ENCODE results near the gene SPTBN4.

The SPTBN4 gene

DNA sequence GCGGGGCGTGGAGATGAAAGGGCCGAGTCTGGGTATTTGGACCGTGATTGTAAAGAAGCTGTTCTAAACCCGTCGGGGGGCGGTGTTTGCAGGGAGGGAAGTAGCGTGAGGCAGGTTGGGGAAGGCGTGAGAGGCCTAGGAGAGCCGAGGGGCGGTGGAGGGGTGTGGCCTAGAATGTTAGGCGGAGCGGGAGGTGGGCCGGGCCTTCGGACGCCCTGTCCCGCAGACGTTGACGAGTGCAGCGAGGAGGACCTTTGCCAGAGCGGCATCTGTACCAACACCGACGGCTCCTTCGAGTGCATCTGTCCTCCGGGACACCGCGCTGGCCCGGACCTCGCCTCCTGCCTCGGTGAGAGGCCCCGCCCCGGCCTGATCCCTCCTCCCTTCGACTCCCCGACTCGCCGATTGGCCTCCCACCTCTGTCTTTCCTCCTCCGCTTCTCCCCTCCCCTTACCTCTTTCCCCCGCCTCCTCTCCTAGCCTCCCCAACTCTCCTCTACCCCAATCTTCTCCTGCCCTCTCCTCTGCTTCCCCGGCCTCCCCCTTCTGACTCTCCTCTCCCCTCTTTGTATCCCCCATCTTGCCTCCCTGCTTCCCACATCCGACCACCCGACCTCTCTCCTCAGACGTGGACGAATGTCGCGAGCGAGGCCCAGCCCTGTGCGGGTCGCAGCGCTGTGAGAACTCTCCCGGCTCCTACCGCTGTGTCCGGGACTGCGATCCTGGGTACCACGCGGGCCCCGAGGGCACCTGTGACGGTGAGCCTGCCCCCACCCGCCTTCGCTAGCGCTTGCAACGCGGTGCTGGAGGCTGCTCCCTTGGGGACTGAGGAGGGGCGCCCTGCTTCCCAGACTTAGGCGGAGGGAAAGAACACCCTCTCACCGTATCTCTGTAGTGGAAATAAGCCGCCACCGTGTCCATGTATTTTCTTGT, 147.2 kb downstream of the SPTBN4 start:
- Histone ChIP-seq H3K36me3 (ENCODE audit: control insufficient read depth in 2 of 2, insufficient read depth in 1 of 2, low read length in 2 of 2) (peaks cover 4 to 5% of the 10 kb centered on the region in 2 experiments; a peak in 2 of 3 replicates), H3K4me1 (ENCODE audit: control insufficient read depth, insufficient read depth, low read length) (peaks cover 21% of the 10 kb centered on the region), H3K4me3 (ENCODE audit: low read depth, low read length) (no peak overlapping the region), H3K27ac (ENCODE audit: extremely low read depth, low read depth, low read length) (peak overlapping the region; percentile 27), H3K9me3 (ENCODE audit: control insufficient read depth, insufficient read depth, low read depth, low read length) (no peaks in the 10 kb centered on the region)
- POLR2A ChIA-PET = interaction anchor here (1.0 to 1.1 kb wide), 2 partner anchors 9 to 10 kb away, joined by 4 to 5 read pairs; no protein-coding TSS in a partner anchor
- CTCF ChIA-PET = interaction anchor here (0.6 to 3.1 kb wide), 6 partner anchors 11 to 93 kb away, joined by 3 to 42 read pairs (median 5); partner anchors contain the start of gene LTBP4
- TF ChIP-seq ZNF366 (tag by site-specific recombination; conservative IDR thresholded peaks at IDR 0.05) = 0 out of 2 replicates have a peak, but pooled peaks have one; percentile 22
- TF ChIP-seq KLF9 (tag by site-specific recombination; IDR thresholded peaks at IDR 0.05; ENCODE audit: low read depth) = peak; percentile 44; the same call in 1 of the 2 replicates
- no peak for TF ChIP-seq REST (tag by site-specific recombination; IDR thresholded peaks at IDR 0.05)
- TF ChIP-seq, protein P1, sequence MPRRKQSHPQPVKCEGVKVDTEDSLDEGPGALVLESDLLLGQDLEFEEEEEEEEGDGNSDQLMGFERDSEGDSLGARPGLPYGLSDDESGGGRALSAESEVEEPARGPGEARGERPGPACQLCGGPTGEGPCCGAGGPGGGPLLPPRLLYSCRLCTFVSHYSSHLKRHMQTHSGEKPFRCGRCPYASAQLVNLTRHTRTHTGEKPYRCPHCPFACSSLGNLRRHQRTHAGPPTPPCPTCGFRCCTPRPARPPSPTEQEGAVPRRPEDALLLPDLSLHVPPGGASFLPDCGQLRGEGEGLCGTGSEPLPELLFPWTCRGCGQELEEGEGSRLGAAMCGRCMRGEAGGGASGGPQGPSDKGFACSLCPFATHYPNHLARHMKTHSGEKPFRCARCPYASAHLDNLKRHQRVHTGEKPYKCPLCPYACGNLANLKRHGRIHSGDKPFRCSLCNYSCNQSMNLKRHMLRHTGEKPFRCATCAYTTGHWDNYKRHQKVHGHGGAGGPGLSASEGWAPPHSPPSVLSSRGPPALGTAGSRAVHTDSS (tag by site-specific recombination; IDR thresholded peaks at IDR 0.05) = no peak
- no peak for TF ChIP-seq FEZF1 (tag by site-specific recombination; IDR thresholded peaks at IDR 0.05)
- peak; percentile 97 for TF ChIP-seq KLF1 (tag by site-specific recombination; IDR thresholded peaks at IDR 0.05)
- 0 out of 2 replicates have a peak, but pooled peaks have one; percentile 38 for TF ChIP-seq REPIN1 (tag by site-specific recombination; IDR thresholded peaks at IDR 0.05; ENCODE audit: low read depth)
- TF ChIP-seq ZNF157 (tag by site-specific recombination; IDR thresholded peaks at IDR 0.05) = 0 out of 2 replicates have a peak, but pooled peaks have one; percentile 3
- TF ChIP-seq, protein P2, sequence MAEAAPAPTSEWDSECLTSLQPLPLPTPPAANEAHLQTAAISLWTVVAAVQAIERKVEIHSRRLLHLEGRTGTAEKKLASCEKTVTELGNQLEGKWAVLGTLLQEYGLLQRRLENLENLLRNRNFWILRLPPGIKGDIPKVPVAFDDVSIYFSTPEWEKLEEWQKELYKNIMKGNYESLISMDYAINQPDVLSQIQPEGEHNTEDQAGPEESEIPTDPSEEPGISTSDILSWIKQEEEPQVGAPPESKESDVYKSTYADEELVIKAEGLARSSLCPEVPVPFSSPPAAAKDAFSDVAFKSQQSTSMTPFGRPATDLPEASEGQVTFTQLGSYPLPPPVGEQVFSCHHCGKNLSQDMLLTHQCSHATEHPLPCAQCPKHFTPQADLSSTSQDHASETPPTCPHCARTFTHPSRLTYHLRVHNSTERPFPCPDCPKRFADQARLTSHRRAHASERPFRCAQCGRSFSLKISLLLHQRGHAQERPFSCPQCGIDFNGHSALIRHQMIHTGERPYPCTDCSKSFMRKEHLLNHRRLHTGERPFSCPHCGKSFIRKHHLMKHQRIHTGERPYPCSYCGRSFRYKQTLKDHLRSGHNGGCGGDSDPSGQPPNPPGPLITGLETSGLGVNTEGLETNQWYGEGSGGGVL (tag by site-specific recombination; IDR thresholded peaks at IDR 0.05) = peak; percentile 64; the same call in 1 of the 2 replicates
- no peak for TF ChIP-seq ZNF19 (tag by site-specific recombination; IDR thresholded peaks at IDR 0.05; ENCODE audit: low read depth)
- TF ChIP-seq SP2 (tag by site-specific recombination; IDR thresholded peaks at IDR 0.05) = peak; percentile 45
- TF ChIP-seq ZFHX2 (tag by site-specific recombination; conservative IDR thresholded peaks at IDR 0.05) = peak; percentile 43; the same call in 1 of the 2 replicates
- TF ChIP-seq OSR2 (tag by site-specific recombination; IDR thresholded peaks at IDR 0.05) = no peak
- no peak for TF ChIP-seq ZBTB10 (tag by site-specific recombination; IDR thresholded peaks at IDR 0.05)
- TF ChIP-seq KLF17 (tag by site-specific recombination; IDR thresholded peaks at IDR 0.05) = peak; percentile 26
- TF ChIP-seq ZNF10 (tag by site-specific recombination; IDR thresholded peaks at IDR 0.05) = 0 out of 2 replicates have a peak, but pooled peaks have one; percentile 43
- TF ChIP-seq ZNF311 (tag by site-specific recombination; IDR thresholded peaks at IDR 0.05; ENCODE audit: borderline replicate concordance) = peak; percentile 88; the same call in 1 of the 2 replicates
- peak; percentile 40; the same call in 1 of the 2 replicates for TF ChIP-seq ZBTB48 (tag by site-specific recombination; IDR thresholded peaks at IDR 0.05)
- no peak for TF ChIP-seq ZFP69B (tag by site-specific recombination; IDR thresholded peaks at IDR 0.05)
- TF ChIP-seq, protein P3, sequence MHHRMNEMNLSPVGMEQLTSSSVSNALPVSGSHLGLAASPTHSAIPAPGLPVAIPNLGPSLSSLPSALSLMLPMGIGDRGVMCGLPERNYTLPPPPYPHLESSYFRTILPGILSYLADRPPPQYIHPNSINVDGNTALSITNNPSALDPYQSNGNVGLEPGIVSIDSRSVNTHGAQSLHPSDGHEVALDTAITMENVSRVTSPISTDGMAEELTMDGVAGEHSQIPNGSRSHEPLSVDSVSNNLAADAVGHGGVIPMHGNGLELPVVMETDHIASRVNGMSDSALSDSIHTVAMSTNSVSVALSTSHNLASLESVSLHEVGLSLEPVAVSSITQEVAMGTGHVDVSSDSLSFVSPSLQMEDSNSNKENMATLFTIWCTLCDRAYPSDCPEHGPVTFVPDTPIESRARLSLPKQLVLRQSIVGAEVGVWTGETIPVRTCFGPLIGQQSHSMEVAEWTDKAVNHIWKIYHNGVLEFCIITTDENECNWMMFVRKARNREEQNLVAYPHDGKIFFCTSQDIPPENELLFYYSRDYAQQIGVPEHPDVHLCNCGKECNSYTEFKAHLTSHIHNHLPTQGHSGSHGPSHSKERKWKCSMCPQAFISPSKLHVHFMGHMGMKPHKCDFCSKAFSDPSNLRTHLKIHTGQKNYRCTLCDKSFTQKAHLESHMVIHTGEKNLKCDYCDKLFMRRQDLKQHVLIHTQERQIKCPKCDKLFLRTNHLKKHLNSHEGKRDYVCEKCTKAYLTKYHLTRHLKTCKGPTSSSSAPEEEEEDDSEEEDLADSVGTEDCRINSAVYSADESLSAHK (tag by site-specific recombination; IDR thresholded peaks at IDR 0.05) = 0 out of 2 replicates have a peak, but pooled peaks have one; percentile 34

Data from HEK293 (cell line).